D341Med (cell line): ENCODE measurements around the gene ZNF488.

Experiments
- DNase-seq: peaks from one replicate; pipeline ENCODE4 v3.0.0; 2012; ENCODE audit warnings: low spot score

ZNF488 gene

DNA sequence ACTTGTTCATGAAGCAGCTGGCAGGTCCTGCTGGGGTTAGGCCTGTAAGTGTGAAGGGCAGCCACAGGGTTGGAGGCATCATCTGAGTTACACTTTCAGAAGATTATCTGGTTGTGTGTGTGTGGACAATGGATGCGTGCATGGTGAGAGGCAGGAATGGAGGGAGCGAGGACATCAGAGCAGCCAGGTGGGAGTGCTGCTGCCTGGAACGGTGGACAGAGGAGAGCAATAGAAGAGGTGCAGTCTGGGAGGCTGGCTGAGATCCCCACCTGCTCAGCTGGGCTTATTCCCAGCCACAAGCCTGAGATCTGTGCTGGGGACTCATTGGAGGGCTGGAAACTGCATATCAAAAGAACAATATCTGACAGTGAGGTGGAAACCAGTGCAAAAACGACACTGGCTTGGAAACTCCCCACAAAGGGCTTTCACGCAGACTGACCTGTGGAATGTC is 17.9 kb downstream of the ZNF488 start:
- no peak for DNase-seq

DNA sequence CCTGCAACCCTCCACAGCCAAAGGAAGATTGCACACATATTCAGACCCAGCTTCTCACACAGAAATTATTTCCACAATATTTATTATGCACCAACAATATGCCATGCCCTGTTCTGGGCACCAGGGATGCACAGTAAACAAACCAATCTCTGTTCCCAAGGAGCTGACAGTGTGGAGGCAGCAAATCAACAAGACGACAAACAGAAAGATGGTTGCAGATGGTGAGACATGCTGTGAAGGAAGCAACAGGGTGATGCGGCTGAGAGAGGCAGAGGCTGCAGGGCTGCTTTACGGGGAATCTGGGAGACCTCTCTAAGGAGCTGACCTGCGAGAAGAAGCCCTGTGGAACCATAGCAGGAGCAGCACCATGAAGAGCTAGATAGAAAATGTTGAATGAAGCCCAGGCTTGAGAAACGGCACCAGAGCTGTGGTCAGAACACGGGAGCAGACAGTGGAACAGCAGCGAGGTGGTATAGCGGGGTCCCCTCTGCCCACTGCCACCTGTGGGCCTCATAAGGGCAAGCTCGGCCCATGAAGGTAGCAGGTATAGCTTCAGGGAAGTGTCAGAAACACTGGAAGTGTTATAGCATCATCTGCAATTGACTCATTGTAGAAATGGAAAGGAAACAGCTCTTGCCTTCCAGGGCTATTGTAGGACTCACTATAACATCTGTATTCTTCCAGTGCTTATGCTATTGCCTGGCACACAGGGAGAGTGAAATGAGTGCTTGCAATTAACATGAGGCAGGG is 18.5 kb downstream of the ZNF488 start:
- no peak for DNase-seq

DNA sequence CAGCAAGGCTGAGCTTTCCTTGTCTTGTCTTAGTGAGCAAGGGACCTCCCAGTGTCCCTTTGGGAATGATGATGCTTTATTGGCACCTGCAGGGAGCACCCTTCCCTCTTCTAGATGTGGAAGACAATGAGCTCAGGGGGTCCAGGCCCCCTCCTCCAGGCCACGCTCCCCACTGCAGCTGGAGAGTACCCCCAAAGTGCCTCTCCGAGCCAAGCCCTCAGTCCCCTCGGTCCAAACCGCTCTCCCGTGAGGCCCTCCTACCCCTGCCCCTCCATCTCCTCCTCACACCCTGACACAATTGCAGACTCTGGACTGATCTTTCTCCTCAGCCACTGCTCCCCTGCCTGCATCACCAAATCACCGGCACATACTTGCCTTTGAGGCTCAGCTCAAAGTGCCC is 19.2 kb downstream of the ZNF488 start:
- no peak for DNase-seq

- DNase-seq: no peak
Measured at GRCh38 chr10:47364366-47364765, 19.7 kb downstream of the ZNF488 start.

GRCh38 chr10:47363781-47364180 is 20.3 kb downstream of the ZNF488 start:
- no peak for DNase-seq

DNA sequence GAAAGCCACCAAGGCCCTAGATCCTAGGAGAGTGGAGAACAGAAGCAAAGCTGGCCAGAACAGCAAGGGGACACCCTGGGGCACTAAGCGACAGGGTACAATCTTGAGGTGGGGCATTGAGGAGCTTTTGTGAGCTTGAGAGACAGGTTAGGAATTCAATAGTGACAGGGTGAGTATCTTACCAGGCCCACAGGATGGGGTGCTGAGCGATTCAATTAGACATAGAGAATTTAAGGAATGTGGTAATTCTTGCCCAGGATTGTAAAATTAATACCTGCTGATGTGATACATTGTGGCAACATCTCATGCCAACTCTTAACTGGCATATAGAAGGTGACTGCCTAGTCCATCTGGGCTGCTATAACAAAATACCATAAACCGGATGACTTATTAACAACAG is 21.9 kb downstream of the ZNF488 start:
- DNase-seq: no peak

- peak; percentile 83 for DNase-seq
Measured at GRCh38 chr10:47361293-47361692, 22.8 kb downstream of the ZNF488 start.

GRCh38 chr10:47360419-47361040 is 23.6 kb downstream of the ZNF488 start:
- peak; percentile 60 for DNase-seq

DNA sequence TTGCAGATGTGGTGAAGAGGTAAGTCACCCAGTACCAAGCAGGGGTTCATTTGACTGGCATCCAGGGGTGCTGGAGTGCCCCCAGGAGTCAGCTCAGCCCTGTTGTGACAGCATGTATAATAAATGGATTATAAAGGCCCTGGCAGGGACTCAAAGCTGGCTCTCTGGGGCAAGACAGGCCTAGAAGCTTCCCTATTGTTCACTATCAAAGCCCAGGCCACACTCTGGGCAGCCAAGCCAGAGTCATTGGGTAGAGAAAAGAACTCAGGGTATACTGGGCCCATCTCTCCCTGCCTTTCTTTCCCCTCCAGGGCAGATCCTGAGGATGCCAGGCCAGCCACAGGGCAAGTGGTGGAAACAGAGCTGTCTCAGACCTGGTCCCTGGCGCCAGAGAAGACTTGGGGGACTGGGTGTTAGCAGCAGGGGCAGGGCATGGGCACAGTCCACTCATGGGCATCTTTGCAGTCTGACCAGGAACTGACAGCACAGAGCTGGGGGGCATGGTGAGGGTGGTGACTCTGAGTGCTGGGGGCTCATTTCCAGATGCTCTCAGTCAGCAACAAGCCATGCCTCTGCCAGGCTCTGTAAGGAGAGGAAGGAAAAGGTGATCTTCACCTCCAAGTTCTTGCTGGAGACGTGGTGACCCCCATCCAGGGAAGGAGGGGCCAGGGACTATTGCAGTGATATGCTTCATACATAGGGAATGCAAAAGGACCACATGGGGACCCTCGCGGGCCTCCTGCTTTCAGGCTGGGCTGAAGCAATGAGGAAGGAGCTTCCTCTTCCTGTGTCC is 24.3 kb downstream of the ZNF488 start:
- DNase-seq: no peak

- DNase-seq: no peak
Measured at GRCh38 chr10:47359101-47359500, 25.0 kb downstream of the ZNF488 start.

GRCh38 chr10:47358457-47358856 is 25.6 kb downstream of the ZNF488 start:
- no peak for DNase-seq

DNA sequence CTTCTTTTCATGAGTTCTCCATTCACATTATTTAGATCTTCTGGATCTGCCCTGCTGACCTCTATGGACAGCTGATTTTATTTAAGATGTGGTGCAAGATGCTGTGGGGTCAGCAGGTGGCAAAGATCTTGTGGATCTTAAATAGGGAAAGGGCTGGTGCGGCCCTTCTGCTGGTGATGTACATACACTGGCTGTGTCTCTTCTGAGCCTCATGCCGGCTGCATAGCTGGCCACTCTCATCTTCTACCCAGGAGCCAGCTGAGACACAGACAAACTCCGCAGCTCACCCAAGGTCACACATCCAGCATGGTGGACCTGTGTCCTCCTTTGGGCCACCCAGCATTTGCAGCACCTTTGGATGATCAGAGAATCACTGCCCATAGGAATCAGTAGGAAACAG is 26.2 kb downstream of the ZNF488 start:
- no peak for DNase-seq

DNA sequence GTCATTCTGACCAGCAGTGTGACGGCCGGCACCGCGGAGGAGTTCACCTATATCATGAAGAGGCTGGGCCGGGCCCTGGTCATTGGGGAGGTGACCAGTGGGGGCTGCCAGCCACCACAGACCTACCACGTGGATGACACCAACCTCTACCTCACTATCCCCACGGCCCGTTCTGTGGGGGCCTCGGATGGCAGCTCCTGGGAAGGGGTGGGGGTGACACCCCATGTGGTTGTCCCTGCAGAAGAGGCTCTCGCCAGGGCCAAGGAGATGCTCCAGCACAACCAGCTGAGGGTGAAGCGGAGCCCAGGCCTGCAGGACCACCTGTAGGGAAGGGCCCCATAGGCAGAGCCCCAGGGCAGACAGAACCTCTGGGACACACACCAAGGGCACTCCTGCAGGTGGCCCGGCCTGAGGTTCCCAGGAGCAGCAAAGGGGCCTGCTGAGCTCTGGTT is 26.9 kb downstream of the ZNF488 start:
- no peak for DNase-seq

GRCh38 chr10:47356708-47357107 is 27.4 kb downstream of the ZNF488 start:
- no peak for DNase-seq

GRCh38 chr10:47354900-47355299 is 29.2 kb downstream of the ZNF488 start:
- DNase-seq: no peak

- DNase-seq: no peak
Measured at GRCh38 chr10:47354165-47354564, 29.9 kb downstream of the ZNF488 start.

- DNase-seq: no peak
Measured at GRCh38 chr10:47353351-47353750, 30.7 kb downstream of the ZNF488 start.

DNA sequence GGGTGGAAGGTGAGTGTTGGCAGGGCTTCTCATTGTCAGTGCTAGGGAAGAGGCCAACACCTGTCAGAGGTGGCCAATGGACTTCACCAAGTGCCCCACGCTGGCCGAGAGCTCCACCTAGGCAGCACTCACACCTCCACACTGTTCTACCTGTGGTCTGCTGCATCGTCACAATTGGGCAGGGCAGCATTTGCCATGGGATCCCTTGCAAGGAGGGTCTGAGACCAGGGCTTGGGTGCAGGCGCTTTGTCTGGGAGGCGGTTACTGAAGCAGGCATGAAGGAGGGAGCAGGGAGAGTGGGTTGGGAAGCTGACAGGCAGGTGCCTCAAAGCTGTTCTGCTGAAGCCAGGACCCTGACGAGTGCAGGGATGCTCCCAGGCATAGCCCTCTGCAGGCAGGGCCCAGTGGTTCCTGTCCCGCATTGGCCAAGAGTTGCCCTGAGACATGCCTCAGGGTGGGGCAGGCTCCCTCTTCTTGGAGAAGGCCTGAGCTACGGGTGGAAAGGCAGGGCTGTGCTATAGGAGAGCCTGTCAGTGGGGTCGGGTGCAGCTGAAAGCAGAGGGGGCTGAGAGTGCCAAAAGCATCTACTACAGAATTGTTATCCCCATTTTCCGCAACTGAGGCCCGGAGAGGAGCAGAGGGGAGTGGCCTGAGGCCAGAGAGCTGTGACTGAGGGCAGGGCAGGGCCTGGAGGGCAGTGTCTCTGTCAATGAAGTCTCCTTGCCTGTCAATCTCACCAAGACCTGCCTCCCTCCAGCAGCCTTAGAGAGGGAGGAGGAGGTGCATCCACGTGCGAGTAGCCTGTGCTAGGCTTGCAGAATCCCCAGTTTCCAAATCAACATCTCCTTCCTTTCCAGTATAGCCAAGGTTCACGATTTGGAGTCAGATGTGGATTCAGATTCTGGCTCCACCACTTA is 31.9 kb downstream of the ZNF488 start:
- no peak for DNase-seq

DNA sequence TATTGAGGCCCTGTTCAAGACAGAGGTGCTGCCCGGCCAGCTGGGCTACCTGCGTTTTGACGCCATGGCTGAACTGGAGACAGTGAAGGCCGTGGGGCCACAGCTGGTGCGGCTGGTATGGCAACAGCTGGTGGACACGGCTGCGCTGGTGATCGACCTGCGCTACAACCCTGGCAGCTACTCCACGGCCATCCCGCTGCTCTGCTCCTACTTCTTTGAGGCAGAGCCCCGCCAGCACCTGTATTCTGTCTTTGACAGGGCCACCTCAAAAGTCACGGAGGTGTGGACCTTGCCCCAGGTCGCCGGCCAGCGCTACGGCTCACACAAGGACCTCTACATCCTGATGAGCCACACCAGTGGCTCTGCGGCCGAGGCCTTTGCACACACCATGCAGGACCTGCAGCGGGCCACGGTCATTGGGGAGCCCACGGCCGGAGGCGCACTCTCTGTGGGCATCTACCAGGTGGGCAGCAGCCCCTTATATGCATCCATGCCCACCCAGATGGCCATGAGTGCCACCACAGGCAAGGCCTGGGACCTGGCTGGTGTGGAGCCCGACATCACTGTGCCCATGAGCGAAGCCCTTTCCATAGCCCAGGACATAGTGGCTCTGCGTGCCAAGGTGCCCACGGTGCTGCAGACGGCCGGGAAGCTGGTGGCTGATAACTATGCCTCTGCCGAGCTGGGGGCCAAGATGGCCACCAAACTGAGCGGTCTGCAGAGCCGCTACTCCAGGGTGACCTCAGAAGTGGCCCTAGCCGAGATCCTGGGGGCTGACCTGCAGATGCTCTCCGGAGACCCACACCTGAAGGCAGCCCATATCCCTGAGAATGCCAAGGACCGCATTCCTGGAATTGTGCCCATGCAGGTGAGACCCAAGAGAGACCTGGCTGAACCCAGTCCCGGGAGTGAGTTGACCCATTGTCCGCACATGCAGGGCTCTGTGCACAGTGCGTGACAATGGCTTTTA is 33.1 kb downstream of the ZNF488 start:
- DNase-seq: no peak

GRCh38 chr10:47349941-47350371 is 34.1 kb downstream of the ZNF488 start:
- DNase-seq: no peak

DNA sequence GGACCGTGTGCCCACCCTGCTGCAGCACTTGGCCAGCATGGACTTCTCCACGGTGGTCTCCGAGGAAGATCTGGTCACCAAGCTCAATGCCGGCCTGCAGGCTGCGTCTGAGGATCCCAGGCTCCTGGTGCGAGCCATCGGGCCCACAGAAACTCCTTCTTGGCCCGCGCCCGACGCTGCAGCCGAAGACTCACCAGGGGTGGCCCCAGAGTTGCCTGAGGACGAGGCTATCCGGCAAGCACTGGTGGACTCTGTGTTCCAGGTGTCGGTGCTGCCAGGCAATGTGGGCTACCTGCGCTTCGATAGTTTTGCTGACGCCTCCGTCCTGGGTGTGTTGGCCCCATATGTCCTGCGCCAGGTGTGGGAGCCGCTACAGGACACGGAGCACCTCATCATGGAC is 34.6 kb downstream of the ZNF488 start:
- no peak for DNase-seq
